SK-N-DZ (cell line): ENCODE measurements around the gene EGLN1. TPM values are rescaled to one million over a fixed set of nuclear protein-coding genes. Genes with fewer than 3 reads are reported as not detected.
A peak's percentile ranks its signal among the peaks of the same experiment; 100 is the strongest.
"Not testable (repeated sequence)": the region's sequence is repeated elsewhere in the genome, so short reads cannot be mapped to it uniquely, and the experiment has no call there.

Experiments used
- DNase-seq: peaks from one replicate; pipeline ENCODE4 v3.0.0-alpha.2; 2015; ENCODE audit warnings: low spot score
- polyA plus RNA-seq, 2 experiments: library from polyadenylated mRNA; depleted of rRNA; stranded (reverse); fragments of >200 nt; gene quantifications; 2 replicates each; pipeline ENCODE4 v1.2.3, GENCODE V29; 2014

Gene EGLN1
- polyA plus RNA-seq (2014; cell fraction: cytosol; rRNA removed) = 12.6 and 14.4 TPM in 2 replicates
- 3.8 and 6.1 TPM in 2 replicates for polyA plus RNA-seq (2014; cell fraction: nucleus; rRNA removed)

DNA sequence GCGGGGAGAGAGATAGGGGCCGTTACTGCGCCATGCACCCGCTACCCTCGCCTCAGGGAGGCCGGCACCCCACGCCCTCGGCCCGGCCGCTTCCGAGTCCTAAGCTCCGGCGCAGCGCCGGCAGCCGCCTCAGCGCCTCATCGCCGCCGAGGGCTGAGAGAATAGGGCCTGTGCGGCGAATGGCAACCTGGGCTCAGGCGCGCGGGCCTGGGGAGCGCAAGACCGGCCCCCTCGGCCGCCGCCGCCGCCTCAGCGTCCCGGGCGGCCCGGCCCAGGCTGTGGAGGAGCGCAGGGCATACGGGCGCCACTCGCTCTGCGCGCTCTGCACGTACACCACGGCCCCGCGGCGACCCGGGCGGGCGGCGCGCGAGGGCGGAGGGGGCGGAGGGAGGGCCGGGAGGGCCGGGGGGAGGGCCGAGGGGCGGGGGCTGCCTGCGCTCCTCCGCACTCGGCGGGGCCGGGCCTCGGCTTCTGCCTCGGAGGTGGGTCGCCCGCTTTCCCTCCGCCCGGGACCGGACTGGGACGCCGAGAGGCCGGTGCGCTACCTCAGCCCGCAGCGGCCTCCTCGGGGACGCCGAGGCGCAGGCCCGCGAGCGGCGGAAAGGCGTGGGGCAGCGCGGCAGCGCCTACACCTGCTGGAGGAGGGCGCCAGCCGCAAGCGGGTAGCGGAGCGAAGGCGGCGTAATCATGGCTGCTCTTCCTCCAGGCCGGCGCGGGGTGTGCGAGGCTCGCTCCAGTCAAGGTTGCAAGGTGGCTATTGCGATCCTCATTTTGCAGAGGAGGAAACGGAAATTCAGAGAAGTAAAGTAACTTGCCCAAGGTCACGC is at the start of gene EGLN1:
TSS of gene EGLN1 (minus strand) at position 317 of the 827 bp plus-strand sequence. CDS start 399 bp downstream, outside the sequence.
- peak; percentile 80 for DNase-seq

DNA sequence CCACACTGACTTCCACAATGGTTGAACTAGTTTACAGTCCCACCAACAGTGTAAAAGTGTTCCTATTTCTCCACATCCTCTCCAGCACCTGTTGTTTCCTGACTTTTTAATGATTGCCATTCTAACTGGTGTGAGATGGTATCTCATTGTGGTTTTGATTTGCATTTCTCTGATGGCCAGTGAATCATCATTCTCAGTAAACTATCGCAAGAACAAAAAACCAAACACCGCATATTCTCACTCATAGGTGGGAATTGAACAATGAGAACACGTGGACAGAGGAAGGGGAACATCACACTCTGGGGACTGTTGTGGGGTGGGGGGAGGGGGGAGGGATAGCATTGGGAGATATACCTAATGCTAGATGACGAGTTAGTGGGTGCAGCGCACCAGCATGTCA is 49.4 kb upstream of the EGLN1 start:
- not testable (repeated sequence) for DNase-seq

DNA sequence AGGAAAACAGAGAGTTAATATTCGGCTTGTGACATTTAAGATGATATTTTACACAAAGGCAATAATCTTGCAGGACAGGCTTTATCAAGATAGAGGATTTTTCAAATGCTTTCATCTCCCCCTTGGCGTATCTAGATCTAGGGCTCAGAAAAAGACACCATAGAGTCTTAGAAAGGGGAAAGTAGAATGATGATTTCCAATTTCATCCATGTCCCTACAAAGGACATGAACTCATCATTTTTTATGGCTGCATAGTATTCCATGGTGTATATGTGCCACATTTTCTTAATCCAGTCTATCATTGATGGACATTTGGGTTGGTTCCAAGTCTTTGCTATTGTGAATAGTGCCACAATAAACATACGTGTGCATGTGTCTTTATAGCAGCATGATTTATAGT is 48.9 kb upstream of the EGLN1 start:
- not testable (repeated sequence) for DNase-seq

DNA sequence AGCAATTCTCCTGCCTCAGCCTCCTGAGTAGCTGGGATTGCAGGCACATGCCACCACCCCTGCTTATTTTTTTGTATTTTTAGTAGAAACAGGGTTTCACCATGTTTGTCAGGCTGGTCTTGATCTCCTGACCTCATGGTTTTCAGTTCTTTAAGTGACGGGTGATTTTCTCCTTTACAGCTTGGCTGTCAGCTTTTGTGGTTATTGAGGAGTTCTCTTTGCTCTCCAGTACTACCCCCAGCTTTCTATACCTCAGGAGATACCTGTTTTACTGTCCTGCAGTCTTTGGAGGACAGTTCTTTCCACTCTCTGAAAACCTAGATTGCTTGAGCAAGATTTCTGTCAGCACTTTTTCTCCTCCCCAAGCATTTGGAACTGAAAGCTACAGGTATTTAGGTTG is 45.9 kb upstream of the EGLN1 start:
- no peak for DNase-seq

DNA sequence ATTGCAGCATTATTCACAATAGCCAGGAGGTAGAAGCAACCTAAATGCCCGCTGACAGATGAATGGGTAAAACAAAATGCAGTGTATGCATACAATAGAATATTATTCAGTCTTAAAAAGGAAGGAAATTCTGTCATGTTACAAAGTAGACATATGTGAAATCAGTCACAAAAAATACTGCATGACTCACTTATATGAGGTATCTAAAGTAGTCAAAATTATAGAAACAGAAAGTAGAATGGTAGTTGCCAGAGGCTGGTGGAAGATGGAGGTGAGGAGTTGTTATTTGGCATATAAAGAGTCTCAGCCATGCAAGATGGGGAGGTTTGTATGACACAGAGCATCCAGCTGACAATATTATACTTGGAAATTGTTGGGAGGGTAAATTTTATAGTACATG is 43.0 kb upstream of the EGLN1 start:
- DNase-seq = no peak

DNA sequence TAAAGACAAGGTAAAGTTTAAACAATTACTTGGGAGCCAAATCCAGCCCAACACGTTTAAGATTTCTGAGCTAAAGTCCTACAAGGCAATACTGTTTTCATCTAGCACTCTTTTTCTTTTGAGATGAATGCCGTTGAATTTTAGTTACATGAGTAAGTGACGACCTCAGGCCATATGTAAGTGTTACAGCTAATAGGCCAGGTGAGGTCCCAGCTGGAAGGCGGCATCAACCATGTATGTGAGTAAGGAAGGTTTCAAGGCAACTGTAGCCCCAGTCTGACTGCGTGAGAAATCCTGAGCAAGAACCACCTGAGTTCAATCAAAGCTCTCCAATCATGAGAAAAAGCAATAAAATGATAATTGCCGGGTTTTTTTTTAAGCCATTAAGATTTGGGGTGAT is 41.5 kb upstream of the EGLN1 start:
- DNase-seq = no peak

DNA sequence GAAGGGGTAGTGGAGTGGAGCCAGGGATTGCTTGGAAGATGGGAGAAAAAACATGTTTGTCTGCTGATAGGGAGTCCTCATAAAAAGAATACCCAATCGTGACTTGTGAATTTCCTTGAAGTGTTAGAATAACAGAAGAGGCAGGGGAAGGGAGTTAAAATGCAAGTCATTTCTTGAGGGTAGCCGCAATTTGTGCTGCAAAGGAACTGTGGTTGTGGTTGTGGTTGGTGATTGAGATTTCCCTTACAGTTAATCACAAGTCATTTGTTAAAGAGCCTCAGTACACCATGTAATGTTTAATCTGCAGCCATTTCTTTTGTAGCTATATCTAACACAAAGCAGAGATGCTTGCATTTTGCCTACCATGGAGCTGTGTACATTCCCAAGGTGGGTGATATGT is 38.5 kb upstream of the EGLN1 start:
- DNase-seq = no peak

DNA sequence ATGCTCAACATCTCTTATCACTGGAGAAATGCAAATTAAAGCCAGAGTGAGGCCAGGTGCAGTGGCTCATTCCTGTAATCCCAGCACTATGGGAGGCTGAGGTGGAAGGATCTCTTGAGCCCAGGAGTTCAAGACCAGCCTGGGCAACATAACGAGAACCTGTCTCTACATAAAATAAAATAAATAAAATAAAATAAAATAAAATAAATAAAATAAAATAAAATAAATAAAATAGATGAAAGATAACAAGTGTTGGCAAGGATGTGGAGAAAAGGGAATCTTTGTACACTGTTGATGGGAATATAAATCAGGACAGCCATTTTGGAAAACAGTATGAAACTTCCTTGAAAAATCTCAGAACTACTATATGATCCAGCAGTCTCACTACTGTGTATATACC is 37.4 kb upstream of the EGLN1 start:
- not testable (repeated sequence) for DNase-seq

DNA sequence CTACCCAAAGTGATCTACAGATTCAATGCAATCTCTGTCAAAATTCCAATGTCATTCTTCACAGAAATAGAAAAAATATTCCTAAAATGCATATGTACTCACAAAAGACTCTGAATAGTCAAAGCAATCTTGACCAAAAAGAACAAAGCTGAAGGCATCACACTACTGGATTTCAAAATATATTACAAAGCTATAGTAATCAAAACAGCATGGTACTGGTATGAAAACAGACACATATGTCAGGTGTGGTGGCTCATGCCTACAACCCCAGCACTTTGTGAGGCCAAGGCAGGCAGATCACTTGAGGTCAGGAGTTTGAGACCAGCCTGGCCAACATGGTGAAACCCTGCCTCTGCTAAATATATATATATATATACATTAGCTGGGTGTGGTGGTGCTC is 35.9 kb upstream of the EGLN1 start:
- DNase-seq = not testable (repeated sequence)

DNA sequence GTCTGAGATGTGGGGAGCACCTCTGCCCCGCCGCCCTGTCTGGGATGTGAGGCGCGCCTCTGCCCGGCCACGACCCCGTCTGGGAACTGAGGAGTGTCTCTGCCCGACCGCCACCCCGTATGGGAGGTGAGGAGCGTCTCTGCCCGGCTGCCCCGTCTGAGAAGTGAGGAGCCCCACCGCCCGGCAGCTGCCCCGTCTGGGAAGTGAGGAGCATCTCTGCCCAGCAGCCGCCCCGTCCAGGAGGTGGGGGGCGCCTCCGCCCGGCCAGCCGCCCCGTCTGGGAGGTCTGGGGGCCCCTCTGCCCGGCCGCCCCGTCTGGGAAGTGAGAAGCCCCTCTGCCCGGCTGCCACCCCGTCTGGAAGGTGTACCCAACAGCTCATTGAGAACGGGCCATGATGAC is 32.0 kb upstream of the EGLN1 start:
- DNase-seq = not testable (repeated sequence)

DNA sequence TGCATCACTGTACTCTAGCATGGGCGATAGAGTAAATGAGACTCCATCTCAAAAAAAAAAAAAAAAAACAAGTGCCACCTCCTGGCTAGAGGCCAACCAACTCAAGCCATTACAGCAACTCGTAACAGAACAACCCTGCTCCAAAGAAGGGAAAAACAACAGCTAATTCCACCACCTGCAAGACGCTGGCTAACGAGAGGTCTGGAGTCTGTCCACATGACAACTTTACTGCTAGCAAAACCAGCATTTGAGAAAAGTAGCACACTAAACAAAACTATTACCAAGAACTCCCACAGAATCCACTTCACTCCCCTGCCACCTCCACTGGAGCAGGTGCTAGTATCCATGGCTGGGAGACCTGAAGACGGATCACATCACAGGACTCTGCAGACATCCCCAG is 24.1 kb upstream of the EGLN1 start:
- DNase-seq = peak; percentile 69

DNA sequence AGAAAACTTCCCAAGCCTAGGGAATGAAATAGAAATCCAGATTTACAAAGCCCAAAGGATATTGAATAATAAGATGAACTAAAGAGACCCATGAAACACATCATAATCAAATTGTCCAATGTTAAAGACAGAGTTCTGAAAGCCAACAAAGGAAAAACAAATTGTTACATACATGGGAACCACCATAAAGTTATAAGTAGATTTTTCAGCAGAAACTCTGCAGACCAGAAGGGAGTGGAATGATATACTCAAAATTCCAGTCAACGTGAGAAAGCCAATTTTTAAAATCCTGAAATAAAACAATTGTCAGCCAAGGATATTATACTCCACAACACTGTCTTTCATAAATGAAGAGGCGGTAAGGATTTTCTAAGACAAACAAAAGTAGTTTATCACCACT is 22.0 kb upstream of the EGLN1 start:
- no peak for DNase-seq

DNA sequence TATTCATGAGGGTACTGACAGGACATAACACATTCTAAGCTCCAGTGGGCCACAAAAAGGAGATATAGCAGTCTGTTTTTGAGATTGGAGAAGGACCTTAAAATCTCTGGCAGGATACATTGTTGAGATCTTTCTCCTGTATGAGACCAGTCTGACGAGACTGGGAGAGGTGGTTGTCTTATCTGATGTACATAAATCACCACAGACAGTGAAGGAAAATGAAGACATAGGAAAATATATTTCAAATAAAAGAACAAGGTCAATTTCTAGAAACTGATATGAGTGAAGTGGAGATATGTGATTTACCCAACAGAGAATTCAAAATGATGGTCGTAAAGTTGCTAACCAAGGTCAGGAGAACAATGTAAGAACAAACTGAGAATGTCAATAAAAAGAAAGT is 21.3 kb upstream of the EGLN1 start:
- no peak for DNase-seq

DNA sequence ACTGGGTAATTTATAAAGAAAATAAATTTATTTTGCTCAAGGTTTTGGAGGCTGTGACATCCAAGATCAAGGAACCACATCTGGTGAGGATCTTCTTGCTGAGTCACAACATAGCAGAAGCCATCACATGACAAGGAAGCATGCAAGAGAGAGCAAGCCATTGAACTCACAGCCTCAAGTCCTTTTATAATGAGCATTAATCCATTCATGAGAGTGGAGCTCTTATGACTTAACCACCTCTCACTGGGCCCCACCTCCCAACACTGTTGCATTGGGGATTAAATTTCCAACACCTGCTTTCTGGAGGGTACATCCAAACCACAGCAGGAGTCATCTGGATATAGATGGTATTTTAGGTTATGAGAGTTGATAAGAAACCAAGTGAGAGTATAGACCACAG is 20.6 kb upstream of the EGLN1 start:
- no peak for DNase-seq

DNA sequence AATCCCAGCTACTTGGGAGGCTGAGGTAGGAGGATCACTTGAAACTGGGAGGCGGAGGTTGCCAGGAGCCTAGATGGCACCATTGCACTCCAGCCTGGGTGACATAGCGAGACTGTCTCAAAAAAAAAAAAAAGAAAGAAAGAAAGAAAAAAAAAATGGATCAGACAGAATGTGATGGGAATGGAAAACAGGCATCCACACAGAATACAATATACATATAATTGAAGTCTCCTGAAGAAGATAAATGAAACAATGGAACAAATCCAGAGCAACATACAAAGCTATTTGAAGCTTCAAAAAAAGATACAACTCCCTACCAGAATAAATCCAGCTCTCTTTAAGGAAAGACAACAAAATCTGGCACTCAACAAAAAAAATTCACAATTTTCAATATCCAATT is 10.9 kb upstream of the EGLN1 start:
- DNase-seq = no peak

DNA sequence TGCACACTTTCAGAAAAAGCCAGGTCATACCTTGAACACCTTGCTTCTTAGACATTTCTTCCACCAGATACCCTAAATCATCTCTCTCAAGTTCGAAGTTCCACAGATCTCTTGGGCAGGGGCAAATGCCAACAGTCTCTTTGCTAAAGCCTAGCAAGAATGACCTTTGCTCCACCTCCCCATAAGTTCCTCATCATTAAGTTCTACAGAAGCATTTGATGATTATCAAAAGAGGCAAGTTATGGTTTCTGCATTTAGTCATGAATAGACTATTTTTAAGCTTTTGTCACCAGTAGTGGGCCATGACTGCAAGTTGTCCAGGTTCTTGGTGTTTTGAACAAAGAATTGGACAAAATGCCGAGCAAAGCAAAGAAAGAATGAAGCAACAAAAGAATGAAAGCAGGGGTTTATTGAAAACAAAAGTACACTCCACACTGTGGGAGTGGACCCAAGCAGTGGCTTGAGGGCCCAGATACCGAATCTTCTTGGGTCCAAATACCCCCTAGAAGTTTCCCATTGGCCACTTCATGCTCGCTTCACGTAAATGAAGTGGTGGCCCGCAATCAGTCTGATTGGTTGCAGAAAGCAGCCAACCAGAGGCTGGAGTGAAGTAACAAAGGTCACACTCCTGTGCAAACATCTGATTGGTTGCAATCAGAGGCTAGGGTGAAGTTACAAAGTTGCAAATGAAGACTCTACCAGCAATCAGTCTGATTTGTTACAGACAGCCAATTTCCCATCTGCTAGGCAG is 9.8 kb upstream of the EGLN1 start:
- no peak for DNase-seq

DNA sequence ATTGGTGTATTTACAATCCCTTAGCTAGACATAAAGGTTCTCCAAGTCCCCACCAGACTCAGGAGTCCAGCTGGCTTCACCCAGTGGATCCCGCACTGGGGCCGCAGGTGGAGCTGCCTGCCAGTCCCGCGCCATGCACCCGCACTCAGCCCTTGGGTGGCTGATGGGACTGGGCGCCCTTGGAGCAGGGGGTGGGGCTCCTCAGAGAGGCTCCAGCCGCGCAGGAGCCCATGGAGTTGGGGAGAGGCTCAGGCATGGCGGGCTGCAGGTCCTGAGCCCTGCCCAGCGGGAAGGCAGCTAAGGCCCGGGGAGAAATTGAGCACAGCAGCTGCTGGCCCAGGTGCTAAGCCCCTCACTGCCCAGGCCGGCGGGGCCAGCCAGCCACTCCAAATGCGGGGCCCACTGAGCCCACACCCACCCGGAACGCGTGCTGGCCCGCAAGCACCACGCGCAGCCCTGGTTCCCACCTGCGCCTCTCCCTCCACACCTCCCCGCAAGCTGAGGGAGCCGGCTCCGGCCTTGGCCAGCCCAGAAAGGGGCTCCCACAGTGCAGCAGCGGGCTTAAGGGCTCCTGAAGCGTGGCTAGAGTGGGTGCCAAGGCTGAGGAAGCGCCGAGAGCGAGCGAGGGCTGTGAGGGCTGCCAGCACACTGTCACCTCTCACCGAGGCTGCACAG is 8.7 kb upstream of the EGLN1 start:
- not testable (repeated sequence) for DNase-seq

DNA sequence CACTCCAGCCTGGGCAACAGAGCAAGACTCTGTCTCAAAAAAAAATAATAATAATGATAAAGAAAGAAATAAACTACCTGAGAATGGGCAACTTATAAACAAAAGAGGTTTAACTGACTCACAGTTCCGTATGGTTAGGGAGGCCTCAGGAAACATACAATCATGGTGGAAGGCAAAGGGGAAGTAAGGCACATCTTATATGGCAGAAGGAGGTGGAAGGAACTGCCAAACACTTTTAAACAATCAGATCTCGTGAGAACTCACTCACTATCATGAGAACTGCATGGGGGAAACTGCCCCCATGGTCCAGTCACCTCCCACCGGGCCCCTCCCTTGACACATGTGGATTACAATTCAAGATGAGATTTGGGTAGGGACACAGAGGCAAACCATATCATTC is 6.3 kb upstream of the EGLN1 start:
- DNase-seq = no peak

DNA sequence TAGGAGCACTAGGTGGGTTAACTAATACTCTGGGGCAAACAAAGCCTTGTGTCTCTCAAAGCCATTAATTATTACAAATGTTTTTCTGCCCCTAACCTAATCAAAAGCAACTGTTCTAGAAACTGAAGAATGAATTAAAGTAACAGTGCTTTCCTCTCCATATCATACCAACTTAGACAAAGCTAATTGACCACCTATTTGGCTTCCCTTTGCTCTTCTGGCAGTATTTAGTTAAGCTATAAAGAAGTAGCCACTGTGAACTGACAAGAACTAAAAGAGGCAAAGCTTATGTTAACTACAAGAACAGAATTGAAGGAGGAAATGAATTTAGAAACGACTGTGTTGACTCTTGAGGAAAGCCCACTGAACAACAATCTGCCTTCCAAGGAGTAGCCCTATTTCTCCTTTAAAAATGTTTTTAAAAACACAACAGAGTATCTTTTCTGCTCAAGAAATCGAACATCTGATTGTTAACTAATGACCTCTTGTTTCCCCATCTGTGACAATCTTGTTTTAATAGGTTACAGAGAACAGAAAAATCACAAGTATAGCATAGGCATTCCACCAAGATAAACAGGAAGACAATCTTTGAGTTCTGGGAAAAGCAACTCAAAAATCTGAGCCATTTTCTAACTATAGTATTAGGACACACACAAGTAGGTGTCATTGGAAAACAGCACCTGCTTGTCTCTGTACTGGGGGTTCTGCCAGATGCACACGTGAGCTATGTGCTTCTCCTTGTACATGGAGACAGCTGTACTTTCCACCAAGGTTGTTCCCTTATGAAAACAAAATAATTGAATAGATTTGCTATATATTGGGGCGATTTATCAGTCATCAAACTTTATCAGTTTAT is 3.1 kb upstream of the EGLN1 start:
- no peak for DNase-seq

DNA sequence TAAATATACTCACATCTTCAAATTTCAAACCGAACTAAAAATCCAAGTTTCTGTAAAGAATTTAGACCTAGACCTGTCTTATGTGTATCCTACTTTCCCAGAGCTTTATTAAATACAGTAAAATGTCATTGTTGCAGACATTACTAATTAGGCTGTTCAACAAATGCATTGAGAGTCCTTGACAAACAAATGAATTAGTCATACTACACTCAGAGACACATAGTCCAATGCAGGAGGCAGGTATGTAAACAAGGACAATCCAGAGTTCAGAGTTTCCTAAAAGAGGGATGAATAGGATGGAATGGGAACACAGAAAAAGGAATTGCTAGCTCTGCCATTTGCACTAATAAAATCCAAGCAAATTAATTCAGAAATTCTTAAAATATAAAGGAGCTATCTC is 1.6 kb upstream of the EGLN1 start:
- DNase-seq = no peak

DNA sequence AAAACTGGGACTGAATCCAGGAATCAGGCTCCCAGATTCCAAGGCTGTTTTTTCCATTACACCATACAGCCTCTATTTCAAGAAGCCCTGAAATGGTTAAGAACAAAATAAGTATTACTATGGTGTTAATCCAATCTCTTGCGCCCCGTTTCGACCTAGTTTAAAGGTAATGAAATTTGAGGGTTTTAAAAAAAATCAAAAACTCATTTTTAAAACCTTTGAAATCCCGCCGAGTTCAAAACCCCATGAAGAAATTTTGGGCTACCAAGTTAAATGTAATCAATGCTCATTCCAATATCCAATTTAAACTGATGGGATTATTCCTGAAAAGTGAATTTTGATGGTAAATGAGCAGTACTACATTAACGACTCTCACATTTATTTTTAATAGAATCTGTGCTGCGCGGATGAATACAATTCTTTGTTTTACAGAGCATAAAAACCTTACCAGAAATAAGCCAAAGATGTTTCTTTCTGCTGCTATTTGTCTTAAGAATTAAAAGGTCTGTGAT is 767 bp upstream of the EGLN1 start:
- no peak for DNase-seq
